GM18520 (cell line): ENCODE data around the gene NCAPG2.
"Not testable (repeated sequence)": the region's sequence is repeated elsewhere in the genome, so short reads cannot be mapped to it uniquely, and the experiment has no call there.

Source experiments
- ATAC-seq: cut with Tn5 transposase; IDR thresholded peaks from one replicate; pipeline ENCODE4 v1.9.1; 2021; ENCODE audit not compliant: unreplicated experiment

NCAPG2 gene

GRCh38 chr7:158706710-158707590, 2.3 kb upstream of the NCAPG2 start:
- no peak for ATAC-seq

GRCh38 chr7:158706273-158706704, 1.7 kb upstream of the NCAPG2 start:
- ATAC-seq = no peak

GRCh38 chr7:158705234-158705850, 738 bp upstream of the NCAPG2 start:
- ATAC-seq = peak; percentile 1

- not testable (repeated sequence) for ATAC-seq
Measured at GRCh38 chr7:158703679-158704523, 703 bp downstream of the NCAPG2 start.

DNA sequence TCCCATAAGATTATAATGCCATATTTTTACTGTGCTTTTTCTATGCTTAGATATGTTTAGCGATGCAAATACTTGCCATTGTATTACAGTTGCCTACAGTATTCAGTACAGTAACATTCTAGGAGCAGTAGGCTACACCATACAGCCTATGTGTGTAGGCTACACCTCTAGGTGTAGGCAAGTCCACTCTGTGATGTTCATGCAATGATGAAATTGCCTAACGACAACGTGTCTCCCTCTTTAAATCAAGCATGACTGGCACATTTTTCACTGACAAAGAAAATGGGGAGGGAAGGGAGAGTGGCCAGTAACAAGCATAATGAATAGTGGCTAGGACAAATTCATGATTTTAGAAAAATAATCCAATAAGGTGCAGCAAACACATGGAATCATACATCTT, 1.7 kb downstream of the NCAPG2 start:
- no peak for ATAC-seq

DNA sequence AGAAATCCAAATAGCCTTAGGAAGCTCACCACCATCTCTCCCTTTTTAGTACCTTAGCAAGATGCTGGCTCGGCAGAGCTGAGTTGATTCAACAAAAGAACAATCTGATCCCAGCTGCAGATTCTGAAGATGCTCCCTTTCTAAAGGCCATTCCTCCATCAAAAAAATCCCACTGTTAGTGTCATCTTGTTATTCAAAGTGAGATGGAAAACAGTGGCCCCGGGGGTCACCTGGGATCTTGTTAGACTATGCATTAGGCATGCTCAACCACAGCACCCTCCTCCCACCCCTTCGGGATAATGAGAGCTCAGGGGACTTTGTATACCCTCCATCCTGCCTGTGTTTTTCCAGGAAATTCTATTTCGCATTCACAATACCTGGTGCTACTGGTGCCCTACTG, 2.4 kb downstream of the NCAPG2 start:
- ATAC-seq = no peak

DNA sequence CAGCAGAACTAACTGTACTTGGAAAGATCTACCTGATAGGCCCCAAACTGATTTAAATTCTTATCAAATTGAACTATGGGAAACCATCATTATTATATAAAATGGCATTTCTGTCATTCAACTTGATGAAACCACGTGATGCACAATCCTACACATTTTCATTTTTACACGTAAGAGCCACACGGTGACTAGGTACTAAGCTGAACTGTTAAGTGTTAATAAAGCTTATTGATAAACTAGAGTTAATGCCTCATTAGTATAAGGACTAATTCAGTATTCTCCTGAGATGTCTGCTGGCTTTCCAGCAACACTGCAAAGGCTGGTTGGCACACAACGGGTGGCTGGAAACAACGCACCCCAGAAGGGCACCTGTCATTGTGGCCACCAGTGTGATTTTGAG, 4.6 kb downstream of the NCAPG2 start:
- no peak for ATAC-seq

DNA sequence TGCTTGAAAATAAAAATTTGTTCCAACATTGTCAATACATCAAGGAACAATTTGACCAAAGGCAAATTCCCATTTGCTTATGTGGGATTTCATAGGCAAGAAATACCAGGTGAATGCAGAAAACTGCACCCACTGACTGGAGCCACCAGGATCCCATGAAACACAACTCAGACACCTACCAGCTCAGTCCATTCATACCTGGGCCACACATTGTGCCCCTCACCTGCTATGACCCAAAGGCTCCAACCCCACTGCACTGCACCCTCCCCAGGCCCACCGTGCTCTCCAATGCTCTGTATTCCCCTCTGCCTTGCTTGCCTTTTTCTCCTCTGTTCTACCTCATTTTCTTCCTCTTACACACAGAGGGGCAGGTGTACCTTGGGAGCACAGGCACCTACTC, 5.3 kb downstream of the NCAPG2 start:
- ATAC-seq = no peak

GRCh38 chr7:158698657-158699195, 5.9 kb downstream of the NCAPG2 start:
- ATAC-seq = no peak

DNA sequence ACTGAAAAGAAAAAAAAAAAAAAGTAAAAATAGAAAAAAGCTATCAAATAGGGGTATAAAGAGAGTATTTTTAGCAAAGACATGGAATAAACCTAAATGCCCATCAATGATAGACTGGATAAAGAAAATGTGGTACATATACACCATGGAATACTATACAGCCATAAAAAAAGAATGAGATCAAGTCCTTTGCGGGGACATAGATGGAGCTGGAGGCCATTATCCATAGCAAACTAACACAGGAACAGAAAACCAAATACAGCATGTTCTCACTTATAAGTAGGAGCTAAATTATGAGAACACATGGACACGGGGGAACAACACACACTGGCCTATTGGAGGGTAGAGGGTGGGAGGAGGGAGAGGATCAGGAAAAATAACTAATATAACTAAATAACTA, 7.0 kb downstream of the NCAPG2 start:
- not testable (repeated sequence) for ATAC-seq

GRCh38 chr7:158695726-158696452, 8.7 kb downstream of the NCAPG2 start:
- no peak for ATAC-seq

DNA sequence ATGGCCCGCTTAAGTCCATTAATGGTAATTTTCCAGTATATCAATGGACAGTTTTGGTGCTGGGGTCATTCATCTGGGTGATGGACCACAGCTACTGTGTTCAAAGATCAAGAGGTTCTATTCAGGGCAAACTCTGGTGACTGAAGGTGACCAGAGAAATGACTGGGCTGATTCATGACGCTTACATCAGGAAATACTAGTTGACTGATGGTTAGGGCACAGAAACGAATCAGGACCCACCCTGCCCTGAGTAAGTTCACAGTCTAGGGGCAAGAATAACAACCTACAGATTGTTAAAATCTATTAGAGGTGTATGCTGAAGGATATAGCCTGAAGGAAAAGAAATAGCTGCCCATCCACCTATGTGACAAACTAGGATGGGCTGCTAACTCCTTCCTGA, 9.5 kb downstream of the NCAPG2 start:
- no peak for ATAC-seq

DNA sequence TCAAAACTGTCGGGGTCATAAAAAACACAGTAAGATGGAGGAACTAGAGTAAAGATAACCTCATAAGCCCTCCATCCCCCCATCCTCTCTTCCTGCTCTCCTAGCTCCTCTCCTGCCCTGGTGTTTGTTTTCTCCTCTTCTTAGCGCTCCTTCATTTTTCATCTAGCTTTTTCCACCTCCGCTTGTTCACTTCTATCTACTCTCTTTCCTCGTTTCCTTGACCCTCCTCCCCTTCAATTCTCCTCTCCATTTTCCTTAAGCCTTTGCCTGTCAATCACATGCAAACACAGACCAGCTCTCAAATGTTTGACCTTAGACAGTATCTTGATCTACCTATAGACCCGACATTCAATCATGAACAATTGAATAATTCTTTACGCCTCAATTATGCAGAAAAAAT, 10.0 kb downstream of the NCAPG2 start:
- ATAC-seq = no peak

GRCh38 chr7:158689488-158689887, 15.1 kb downstream of the NCAPG2 start:
- ATAC-seq = no peak

GRCh38 chr7:158687406-158687805, 17.2 kb downstream of the NCAPG2 start:
- ATAC-seq = no peak

DNA sequence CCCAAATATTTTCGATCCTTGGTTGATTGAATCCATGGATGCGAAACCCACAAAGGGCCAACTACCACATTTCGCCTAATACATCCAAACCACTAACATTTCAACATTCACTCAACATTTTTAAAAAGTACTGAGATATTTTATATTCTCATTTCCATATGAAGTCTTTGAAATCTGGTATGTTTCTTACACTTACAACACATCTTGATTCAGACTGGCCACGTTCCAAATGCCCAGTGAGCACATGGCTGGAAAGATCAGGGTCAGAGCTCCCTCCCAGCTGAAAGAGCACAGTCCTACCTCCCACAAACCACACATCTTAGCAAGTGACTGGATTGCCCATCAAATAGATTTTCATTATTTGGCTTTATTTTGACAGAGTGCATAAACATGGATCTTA, 18.9 kb downstream of the NCAPG2 start:
- ATAC-seq = no peak

GRCh38 chr7:158684329-158684728, 20.3 kb downstream of the NCAPG2 start:
- ATAC-seq = no peak

DNA sequence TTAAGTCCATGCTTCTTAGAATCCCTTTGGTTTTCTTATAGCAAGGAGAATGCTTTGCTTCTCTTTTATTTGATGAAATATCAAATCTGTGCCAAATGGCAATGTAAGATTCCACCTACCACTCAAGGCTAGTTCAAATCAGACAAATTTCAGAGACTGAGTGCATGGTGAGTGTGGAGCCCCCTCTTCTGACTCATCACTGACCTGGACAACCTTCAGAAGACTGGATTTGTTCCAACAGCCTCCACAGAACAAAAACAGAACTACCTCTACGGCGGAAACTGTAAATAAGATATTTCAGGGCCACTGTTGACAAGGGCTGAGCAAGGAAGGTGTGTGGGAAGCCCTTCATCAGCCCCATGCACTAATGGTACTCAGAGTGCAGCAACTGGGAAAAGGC, 21.1 kb downstream of the NCAPG2 start:
- no peak for ATAC-seq

DNA sequence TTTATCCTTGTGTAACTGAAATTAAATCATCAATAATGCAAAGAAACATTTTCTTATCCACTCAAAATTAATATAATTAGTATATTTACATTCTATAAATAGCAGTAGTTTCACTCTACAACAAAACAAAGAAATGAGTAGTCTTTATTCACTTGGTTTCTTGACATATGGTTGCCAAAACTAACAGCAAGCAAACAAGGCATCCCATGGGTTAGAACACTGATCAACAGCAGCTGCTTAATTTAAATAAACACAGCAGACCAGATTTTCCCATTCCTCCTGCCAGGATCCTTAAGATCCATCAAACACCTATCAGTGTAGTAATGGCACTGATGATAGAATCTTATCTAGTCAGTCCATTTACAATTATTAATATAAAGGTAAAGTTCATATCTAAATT, 22.1 kb downstream of the NCAPG2 start:
- no peak for ATAC-seq

- no peak for ATAC-seq
Measured at GRCh38 chr7:158680754-158681153, 23.9 kb downstream of the NCAPG2 start.

DNA sequence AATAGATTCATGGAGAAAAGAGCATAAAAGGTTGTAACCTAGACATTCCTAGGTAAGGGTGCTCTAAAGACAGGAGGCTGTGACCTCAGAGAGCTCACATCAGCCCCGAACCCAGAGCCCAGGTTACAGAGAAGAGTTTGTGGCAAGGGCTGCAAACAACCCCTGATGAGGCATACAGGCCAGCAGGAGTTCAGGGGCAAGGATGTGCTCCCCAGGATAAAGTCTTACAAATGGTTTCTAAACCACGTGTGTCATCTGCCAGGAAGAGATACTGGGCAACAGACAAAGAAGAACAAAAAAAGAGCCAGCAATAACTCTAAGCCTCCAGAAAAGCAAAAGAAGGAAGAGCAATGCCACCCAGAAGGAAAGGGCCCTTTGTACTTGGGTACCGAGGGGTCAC, 27.7 kb downstream of the NCAPG2 start:
- no peak for ATAC-seq
